ENCODE data around the gene ZNF823. TPM values are rescaled to one million over a fixed set of nuclear protein-coding genes. Genes with fewer than 3 reads are reported as not detected.

ZNF823 gene
- total RNA-seq (1 to 10 TPM; 2.9 to 5.2 (median 4.2) TPM), polyA plus RNA-seq (1 to 10 TPM; 1.3 to 2.1 (median 1.8) TPM)
- long read RNA-seq, donor 1, partial matches to known transcripts, result 0 of 1 reads
- long read RNA-seq, donor 1, other reads (novel, unspliced or antisense), result 0 of 1 reads
- long read RNA-seq, donor 2, partial matches to known transcripts, result 0 of 4 reads
- long read RNA-seq, donor 2, other reads (novel, unspliced or antisense), result 0 of 4 reads

- intact Hi-C loops (cut with DNase I; ENCODE audit: low total_unique reads), result no loop called here
- peak; percentile 77 to 88 (median 87) for TF ChIP-seq POLR2AphosphoS5 (IDR thresholded peaks at IDR 0.05)
- peak in 1 of 3 donors; percentile 33 for TF ChIP-seq POLR2A (IDR thresholded peaks at IDR 0.05)
- no peak for TF ChIP-seq CTCF (IDR thresholded peaks at IDR 0.05 in 8 of 11, conservative IDR thresholded peaks at IDR 0.05 in 3 of 11)
- Histone ChIP-seq H3K4me3 (peak within 1 kb of the TSS; percentile 79 to 97 (median 90)), H3K36me3 (no peaks in the 10 kb centered on the region), H3K27me3 (replicated peaks in 1 of 7) (no peaks in the 10 kb centered on the region), H3K27ac (peak within 1 kb of the TSS; percentile 68 to 91 (median 84)), H3K4me1 (peaks cover 0 to 33% (median 22%) of the 10 kb centered on the region in 6 donors), H3K9me3 (no peaks in the 10 kb centered on the region)
- peak; percentile 96 for DNase-seq
- 1 to 2% (median 1%) methylated on average over 18 to 35 of the region's 35 CpGs for WGBS, 5 donors
Measured at GRCh38 chr19:11738746-11739620, at the start of gene ZNF823. TSS of gene ZNF823 (minus strand) at chr19:11738946. CDS start at chr19:11738819, 127 bp downstream.

GRCh38 chr19:11787536-11787935 is 48.8 kb upstream of the ZNF823 start:
- intact Hi-C loops (cut with DNase I; ENCODE audit: low total_unique reads), result no loop called here
- no peaks in the 10 kb centered on the region for H3K27me3 ChIP-seq (replicated peaks in 1 of 7)
- TF ChIP-seq POLR2AphosphoS5 (IDR thresholded peaks at IDR 0.05) (no peak), CTCF (IDR thresholded peaks at IDR 0.05 in 8 of 11, conservative IDR thresholded peaks at IDR 0.05 in 3 of 11) (no peak), POLR2A (IDR thresholded peaks at IDR 0.05) (no peak)
- no peak overlapping the region for H3K27ac ChIP-seq
- H3K9me3 ChIP-seq, result peaks cover 9 to 100% (median 98%) of the 10 kb centered on the region in 8 donors
- 74 to 81% (median 79%) methylated on average over 3 of the region's 3 CpGs for WGBS, 5 donors
- H3K36me3 ChIP-seq, result peaks cover 0 to 19% (median 0%) of the 10 kb centered on the region in 6 donors
- no peak overlapping the region for H3K4me3 ChIP-seq
- no peaks in the 10 kb centered on the region for H3K4me1 ChIP-seq
- no peak for DNase-seq

GRCh38 chr19:11784356-11784755 is 45.6 kb upstream of the ZNF823 start:
- intact Hi-C loops (cut with DNase I; ENCODE audit: low total_unique reads), result no loop called here
- TF ChIP-seq CTCF (IDR thresholded peaks at IDR 0.05 in 8 of 11, conservative IDR thresholded peaks at IDR 0.05 in 3 of 11), result no peak
- TF ChIP-seq POLR2A (IDR thresholded peaks at IDR 0.05), result no peak
- TF ChIP-seq POLR2AphosphoS5 (IDR thresholded peaks at IDR 0.05), result no peak
- H3K36me3 ChIP-seq, result peaks cover 21 to 51% (median 29%) of the 10 kb centered on the region in 6 donors
- 91 to 99% (median 98%) methylated on average over 3 of the region's 3 CpGs for WGBS, 5 donors
- peaks cover 27 to 100% (median 100%) of the 10 kb centered on the region in 8 donors for H3K9me3 ChIP-seq
- H3K27ac ChIP-seq, result no peak overlapping the region
- no peaks in the 10 kb centered on the region for H3K27me3 ChIP-seq (replicated peaks in 1 of 7)
- H3K4me1 ChIP-seq, result no peaks in the 10 kb centered on the region
- no peak overlapping the region for H3K4me3 ChIP-seq
- no peak for DNase-seq

- intact Hi-C loops (cut with DNase I; ENCODE audit: low total_unique reads), result no loop called here
- DNase-seq, result no peak
- Histone ChIP-seq H3K4me3 (no peak overlapping the region), H3K36me3 (peaks cover 21 to 57% (median 35%) of the 10 kb centered on the region in 6 donors), H3K27ac (no peak overlapping the region), H3K27me3 (replicated peaks in 1 of 7) (no peaks in the 10 kb centered on the region), H3K9me3 (peaks cover 27 to 100% (median 100%) of the 10 kb centered on the region in 8 donors), H3K4me1 (no peaks in the 10 kb centered on the region)
- TF ChIP-seq POLR2AphosphoS5 (IDR thresholded peaks at IDR 0.05) (no peak), CTCF (IDR thresholded peaks at IDR 0.05 in 8 of 11, conservative IDR thresholded peaks at IDR 0.05 in 3 of 11) (no peak), POLR2A (IDR thresholded peaks at IDR 0.05) (no peak)
- 95 to 100% (median 100%) methylated on average over 1 of the region's 1 CpG for WGBS, 5 donors
Measured at GRCh38 chr19:11783767-11784166, 45.0 kb upstream of the ZNF823 start.

Data from spleen (tissue), 13 donors.